ENCODE results near the gene PTPRJ. TPM values are rescaled to one million over a fixed set of nuclear protein-coding genes. Genes with fewer than 3 reads are reported as not detected.

Gene PTPRJ
- total and polyA plus RNA-seq, 9 of the 15 experiments (the other 6 are each of a cell fraction or from before 2014, with no cell fraction given) = 0.56 to 10.7 (median 4.8) TPM

DNA sequence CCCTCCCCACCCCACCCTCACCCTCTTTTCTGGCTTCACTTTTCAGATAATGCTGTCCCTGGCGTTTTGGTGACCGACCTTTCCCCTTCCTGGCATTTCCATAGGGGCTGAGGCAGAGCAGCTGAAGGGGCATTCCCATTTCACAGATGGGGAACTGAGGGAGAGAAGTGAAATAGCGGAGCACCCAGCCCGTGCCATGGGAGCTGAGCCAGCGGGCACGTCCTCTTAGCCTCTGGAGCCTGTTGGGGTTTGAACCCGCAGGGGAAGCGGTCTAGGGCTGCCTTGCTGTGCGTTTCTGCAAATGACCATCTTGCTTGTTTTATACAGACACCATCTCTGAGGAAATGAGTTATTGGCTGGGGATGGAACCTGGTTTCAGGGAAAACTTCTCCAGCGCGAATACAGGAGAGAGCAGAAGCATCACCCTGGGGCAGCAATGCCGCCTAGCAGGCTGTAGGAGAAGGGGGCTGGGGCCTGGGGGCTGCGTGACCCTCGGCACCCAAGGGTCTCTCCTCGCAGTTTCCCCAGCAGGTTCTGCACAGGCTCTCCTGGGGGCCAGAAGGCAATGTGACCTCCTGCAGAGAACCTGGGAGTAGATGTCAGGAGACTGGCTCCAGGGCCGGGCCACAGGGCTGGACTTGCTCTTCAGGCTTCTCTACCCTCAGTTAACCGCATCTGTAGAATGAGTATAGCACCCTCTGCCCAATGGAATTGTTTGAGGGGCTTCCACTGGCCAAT lies 1.5 kb downstream of the PTPRJ start (continued):
- TF ChIP-seq ZBTB34 (CRISPR knock-in tag; IDR thresholded peaks at IDR 0.05) (no peak), ZNF511 (CRISPR knock-in tag; IDR thresholded peaks at IDR 0.05) (no peak), ZNF408 (CRISPR knock-in tag; IDR thresholded peaks at IDR 0.05; ENCODE audit: low read depth) (no peak), RBFOX2 (IDR thresholded peaks at IDR 0.05; ENCODE audit: low read depth, low read length) (0 out of 2 replicates have a peak, but pooled peaks have one; percentile 2), ZNF431 (CRISPR knock-in tag; IDR thresholded peaks at IDR 0.05) (no peak), HDAC8 (tag; IDR thresholded peaks at IDR 0.05) (no peak), HOMEZ (CRISPR knock-in tag; IDR thresholded peaks at IDR 0.05) (no peak), RBBP5 (IDR thresholded peaks at IDR 0.05; ENCODE audit: borderline replicate concordance, insufficient read depth, low read length, poor library complexity, severe bottlenecking) (no peak), ZBTB7A (IDR thresholded peaks at IDR 0.05; ENCODE audit: borderline replicate concordance, control insufficient read depth, low read depth, low read length) (peak; percentile 41; the same call in 1 of the 2 replicates), TOE1 (IDR thresholded peaks at IDR 0.05; ENCODE audit: borderline replicate concordance) (no peak), TOE1 (CRISPR knock-in tag; IDR thresholded peaks at IDR 0.05; ENCODE audit: borderline replicate concordance, low read depth) (no peak), RCOR1 (IDR thresholded peaks at IDR 0.05; ENCODE audit: borderline replicate concordance in 1 of 2, low read depth in 2 of 2, low read length in 2 of 2) (peak in 1 of 2 experiments; percentile 36; a peak in 1 of 4 replicates), SPI1 (IDR thresholded peaks at IDR 0.05; ENCODE audit: borderline replicate concordance, low read depth, low read length) (0 out of 2 replicates have a peak, but pooled peaks have one; percentile 0)

Measured in K562 (cell line).